ES-I3 (cell line): ENCODE results near the gene CERS5.

Source experiments
- H3K36me3 ChIP-seq: 2 replicates; pipeline ENCODE4 v1.6.1; 2013; ENCODE audit warnings: mild to moderate bottlenecking, low read length, control low read depth, moderate library complexity; ENCODE audit not compliant: insufficient read depth
- H3K4me1 ChIP-seq: 2 replicates; pipeline ENCODE4 v1.6.1; 2013; ENCODE audit warnings: mild to moderate bottlenecking, control low read depth, low read length; ENCODE audit not compliant: insufficient read depth
- H3K9ac ChIP-seq: 2 replicates; pipeline ENCODE4 v1.6.1; 2013; ENCODE audit warnings: low read depth, mild to moderate bottlenecking, low read length, moderate library complexity
- H3K9me3 ChIP-seq: 2 replicates; pipeline ENCODE4 v1.6.1; 2013; ENCODE audit warnings: mild to moderate bottlenecking, low read length, moderate library complexity; ENCODE audit not compliant: control insufficient read depth, insufficient read depth

Gene CERS5

GRCh38 chr12:50132505-50133135, 34.5 kb downstream of the CERS5 start:
- H3K9ac ChIP-seq = no peak overlapping the region
- no peaks in the 10 kb centered on the region for H3K9me3 ChIP-seq
- H3K36me3 ChIP-seq = peaks cover 43% of the 10 kb centered on the region
- H3K4me1 ChIP-seq = no peaks in the 10 kb centered on the region

- Histone ChIP-seq H3K4me1 (no peaks in the 10 kb centered on the region), H3K9ac (no peak overlapping the region), H3K36me3 (peaks cover 29% of the 10 kb centered on the region), H3K9me3 (no peaks in the 10 kb centered on the region)
These were observed 37.9 kb downstream of the CERS5 start for GRCh38 chr12:50129290-50129689.

GRCh38 chr12:50127546-50127945, 39.6 kb downstream of the CERS5 start:
- no peaks in the 10 kb centered on the region for H3K4me1 ChIP-seq
- H3K36me3 ChIP-seq = peaks cover 19% of the 10 kb centered on the region
- no peak overlapping the region for H3K9ac ChIP-seq

GRCh38 chr12:50123203-50123602, 44.0 kb downstream of the CERS5 start:
- no peaks in the 10 kb centered on the region for H3K4me1 ChIP-seq
- no peak overlapping the region for H3K9ac ChIP-seq
- H3K9me3 ChIP-seq = no peaks in the 10 kb centered on the region
- H3K36me3 ChIP-seq = peaks cover 2% of the 10 kb centered on the region; the same call in 1 of the 2 replicates

More at GRCh38 chr12:50127546-50127945, 39.6 kb downstream of the CERS5 start:
- H3K9me3 ChIP-seq = no peaks in the 10 kb centered on the region

GRCh38 chr12:50121641-50122040, 45.5 kb downstream of the CERS5 start:
- Histone ChIP-seq H3K9ac (no peak overlapping the region), H3K4me1 (no peaks in the 10 kb centered on the region), H3K36me3 (no peaks in the 10 kb centered on the region; the same call in 1 of the 2 replicates), H3K9me3 (no peaks in the 10 kb centered on the region)

DNA sequence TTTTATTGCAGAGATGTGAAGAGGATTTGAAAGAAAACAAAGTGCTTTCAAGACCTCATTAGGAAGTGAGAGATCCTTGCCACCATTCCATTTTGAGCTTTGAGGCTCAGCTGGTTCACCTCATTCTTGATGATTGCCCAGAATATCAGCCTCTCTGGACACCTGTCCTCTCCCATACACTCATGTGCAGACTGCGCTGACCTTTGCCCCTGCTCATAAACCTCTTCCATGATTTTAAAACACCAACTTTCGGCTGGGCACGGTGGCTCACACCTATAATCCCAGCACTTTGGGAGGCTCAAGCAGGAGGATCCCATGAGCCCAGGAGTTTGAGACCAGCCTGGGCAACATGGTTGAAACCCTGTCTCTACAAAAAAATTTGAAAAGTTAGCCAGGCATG, 46.2 kb downstream of the CERS5 start:
- H3K4me1 ChIP-seq = no peaks in the 10 kb centered on the region
- H3K9ac ChIP-seq = no peak overlapping the region
- H3K9me3 ChIP-seq = no peaks in the 10 kb centered on the region
- H3K36me3 ChIP-seq = no peaks in the 10 kb centered on the region; the same call in 1 of the 2 replicates

DNA sequence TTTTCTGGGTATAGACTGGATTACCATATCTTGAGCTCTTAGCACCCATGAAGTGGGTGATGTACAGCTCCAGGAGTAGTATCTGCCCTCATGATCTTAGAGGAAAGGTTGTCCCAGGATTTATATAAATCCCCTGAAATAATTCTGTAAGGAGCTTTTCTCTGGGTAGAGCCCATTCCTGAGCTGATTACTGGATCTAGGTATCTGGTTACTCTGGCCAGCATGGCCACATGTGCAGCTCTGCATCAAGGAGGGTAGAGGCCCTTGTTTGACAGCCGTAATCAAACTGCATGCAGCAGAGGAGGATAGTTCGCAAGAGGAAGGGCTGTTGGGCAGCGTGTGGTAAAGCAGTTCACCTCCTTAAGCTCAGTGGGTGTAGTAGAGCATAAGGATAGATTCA, 46.6 kb downstream of the CERS5 start:
- no peaks in the 10 kb centered on the region for H3K4me1 ChIP-seq
- H3K9ac ChIP-seq = no peak overlapping the region
- no peaks in the 10 kb centered on the region for H3K9me3 ChIP-seq
- no peaks in the 10 kb centered on the region; the same call in 1 of the 2 replicates for H3K36me3 ChIP-seq

DNA sequence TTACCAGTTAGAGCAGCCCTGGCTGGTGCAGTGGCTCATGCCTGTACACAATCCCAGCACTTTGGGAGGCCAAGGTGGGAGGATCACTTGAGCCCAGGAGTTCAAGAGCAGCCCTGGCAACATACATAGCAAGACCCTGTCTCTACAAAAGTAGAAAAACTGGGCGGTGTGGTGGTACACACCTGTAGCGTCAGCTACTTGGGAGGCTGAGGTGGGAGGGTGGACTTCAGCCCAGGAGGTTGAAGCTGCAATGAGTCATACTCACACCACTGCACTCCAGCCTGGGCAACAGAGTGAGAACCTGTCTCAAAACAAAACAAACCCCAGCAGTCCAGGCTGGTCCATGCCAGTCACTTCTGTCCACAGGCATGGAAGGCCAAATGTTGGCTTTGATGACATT, 47.8 kb downstream of the CERS5 start:
- no peaks in the 10 kb centered on the region for H3K4me1 ChIP-seq
- no peak overlapping the region for H3K9ac ChIP-seq
- H3K36me3 ChIP-seq = no peaks in the 10 kb centered on the region; the same call in 1 of the 2 replicates
- H3K9me3 ChIP-seq = no peaks in the 10 kb centered on the region

- no peaks in the 10 kb centered on the region for H3K9me3 ChIP-seq
- H3K36me3 ChIP-seq = no peaks in the 10 kb centered on the region
These were observed 50.0 kb downstream of the CERS5 start for GRCh38 chr12:50117057-50117622.

GRCh38 chr12:50112456-50113218, 54.5 kb downstream of the CERS5 start:
- peak overlapping the region; percentile 73 for H3K9ac ChIP-seq
- no peaks in the 10 kb centered on the region for H3K9me3 ChIP-seq
- no peaks in the 10 kb centered on the region for H3K36me3 ChIP-seq
- H3K4me1 ChIP-seq = peaks cover 10% of the 10 kb centered on the region; the same call in 1 of the 2 replicates

More at GRCh38 chr12:50117057-50117622, 50.0 kb downstream of the CERS5 start:
- no peaks in the 10 kb centered on the region for H3K4me1 ChIP-seq
- H3K9ac ChIP-seq = no peak overlapping the region

- H3K4me1 ChIP-seq = peaks cover 10% of the 10 kb centered on the region; the same call in 1 of the 2 replicates
- no peaks in the 10 kb centered on the region for H3K9me3 ChIP-seq
- peak within 1 kb of the TSS; percentile 73 for H3K9ac ChIP-seq
- no peaks in the 10 kb centered on the region for H3K36me3 ChIP-seq
These were observed 55.3 kb downstream of the CERS5 start, which contains the start of gene COX14 for GRCh38 chr12:50111693-50112455. TSS of gene COX14 (plus strand) at chr12:50112236. CDS start at chr12:50120044, 7,808 bp downstream.

DNA sequence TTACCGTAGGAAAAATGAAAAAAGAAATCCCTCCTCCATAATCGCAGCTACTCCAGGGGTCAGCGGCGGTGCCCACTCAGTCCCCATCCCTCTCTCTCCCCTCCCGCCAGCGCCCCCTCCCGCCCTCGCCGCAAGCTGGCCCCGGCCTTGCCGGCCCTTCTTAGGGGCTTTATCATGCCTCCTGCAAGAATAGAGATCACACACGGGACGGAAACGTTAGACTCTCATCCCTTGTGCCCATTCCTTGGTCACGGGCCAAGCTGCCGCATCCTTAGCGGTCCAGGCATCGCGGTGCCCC, 55.8 kb downstream of the CERS5 start:
- Histone ChIP-seq H3K36me3 (no peaks in the 10 kb centered on the region), H3K9ac (peak overlapping the region; percentile 42; the same call in 1 of the 2 replicates), H3K4me1 (peaks cover 10% of the 10 kb centered on the region; the same call in 1 of the 2 replicates), H3K9me3 (no peaks in the 10 kb centered on the region)

DNA sequence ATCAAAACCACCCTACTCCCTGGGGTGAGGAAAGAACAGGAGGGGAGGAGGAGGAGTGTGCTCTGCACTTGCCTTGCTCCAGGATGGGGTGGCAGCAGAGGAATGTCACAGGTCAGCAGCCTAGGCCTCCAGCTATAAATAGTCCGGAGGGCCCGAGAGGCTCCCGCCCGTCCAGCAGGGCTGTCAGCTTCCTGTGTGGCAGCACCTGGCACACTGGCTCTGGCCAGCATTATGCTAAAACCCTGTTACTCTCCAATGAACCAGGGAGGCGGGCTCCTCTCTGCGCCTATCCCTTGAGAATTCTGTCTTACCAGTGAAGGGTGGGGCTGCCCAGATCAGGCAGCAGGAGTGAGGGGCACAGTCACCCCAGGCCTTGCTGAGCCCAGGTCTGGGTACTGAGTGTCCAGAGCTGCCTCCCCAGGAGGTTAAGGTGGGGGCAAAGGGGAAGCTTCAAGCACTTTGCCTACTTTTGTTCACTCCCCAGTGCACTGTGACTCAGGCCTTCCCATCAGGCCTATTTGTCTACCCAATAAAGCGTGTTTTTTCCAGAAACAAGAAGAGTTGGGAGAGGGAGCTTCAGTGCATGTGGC, 56.3 kb downstream of the CERS5 start:
- Histone ChIP-seq H3K9ac (peak overlapping the region; percentile 42; the same call in 1 of the 2 replicates), H3K4me1 (peaks cover 10% of the 10 kb centered on the region; the same call in 1 of the 2 replicates), H3K36me3 (no peaks in the 10 kb centered on the region), H3K9me3 (no peaks in the 10 kb centered on the region)
